Measurements from ENCODE around the gene HS3ST3B1. TPM values are rescaled to one million over a fixed set of nuclear protein-coding genes. Genes with fewer than 3 reads are reported as not detected.

The HS3ST3B1 gene
- total RNA-seq, 1 donor from 2014 or later = 53.9 TPM

- intact Hi-C loops (cut with micrococcal nuclease) = loop anchor here (1.0 to 10.0 kb wide), 8 partner anchors 126 to 1692 kb away; partner anchors contain the start of genes TTC19 and ZSWIM7
These were observed 1.7 kb downstream of the HS3ST3B1 start for GRCh38 chr17:14302431-14303099.

- intact Hi-C loops (cut with micrococcal nuclease) = loop anchor here (2.0 to 10.0 kb wide), 4 partner anchors 547 to 1691 kb away; partner anchors contain the start of genes TTC19 and ZSWIM7
These were observed 2.7 kb downstream of the HS3ST3B1 start for GRCh38 chr17:14303343-14304221.

- intact Hi-C loops (cut with micrococcal nuclease) = loop anchor here (5.0 to 10.0 kb wide), 2 partner anchors 1272 to 1691 kb away; partner anchors contain the start of genes TTC19 and ZSWIM7
These were observed 3.4 kb downstream of the HS3ST3B1 start for GRCh38 chr17:14304222-14304772.

- intact Hi-C loops (cut with micrococcal nuclease) = loop anchor here (5.0 to 10.0 kb wide), 2 partner anchors 1273 to 1690 kb away; partner anchors contain the start of genes TTC19 and ZSWIM7
These were observed 4.1 kb downstream of the HS3ST3B1 start for GRCh38 chr17:14304773-14305517.

GRCh38 chr17:14305785-14306496 is 5.1 kb downstream of the HS3ST3B1 start:
- intact Hi-C loops (cut with micrococcal nuclease) = loop anchor here (10.0 kb wide), 1 partner anchor 1689 kb away; the partner anchor contains the start of genes TTC19 and ZSWIM7

GRCh38 chr17:14306596-14306995 is 5.7 kb downstream of the HS3ST3B1 start:
- intact Hi-C loops (cut with micrococcal nuclease) = loop anchor here (10.0 kb wide), 1 partner anchor 1688 kb away; the partner anchor contains the start of genes TTC19 and ZSWIM7

GRCh38 chr17:14307560-14308024 is 6.7 kb downstream of the HS3ST3B1 start:
- intact Hi-C loops (cut with micrococcal nuclease) = loop anchor here (10.0 kb wide), 1 partner anchor 1687 kb away; the partner anchor contains the start of genes TTC19 and ZSWIM7

- intact Hi-C loops (cut with micrococcal nuclease) = loop anchor here (10.0 kb wide), 1 partner anchor 1686 kb away; the partner anchor contains the start of genes TTC19 and ZSWIM7
These were observed 7.7 kb downstream of the HS3ST3B1 start for GRCh38 chr17:14308636-14308964.

- intact Hi-C loops (cut with micrococcal nuclease) = loop anchor here (1.0 to 10.0 kb wide), 2 partner anchors 9 to 1686 kb away; partner anchors contain the start of genes TTC19 and ZSWIM7
These were observed 8.3 kb downstream of the HS3ST3B1 start for GRCh38 chr17:14308965-14309879.

GRCh38 chr17:14310101-14310500 is 9.2 kb downstream of the HS3ST3B1 start:
- intact Hi-C loops (cut with micrococcal nuclease) = no loop called here

GRCh38 chr17:14310605-14311004 is 9.7 kb downstream of the HS3ST3B1 start:
- intact Hi-C loops (cut with micrococcal nuclease) = no loop called here

GRCh38 chr17:14311186-14311705 is 10.4 kb downstream of the HS3ST3B1 start:
- intact Hi-C loops (cut with micrococcal nuclease) = no loop called here

GRCh38 chr17:14311981-14312380 is 11.1 kb downstream of the HS3ST3B1 start:
- intact Hi-C loops (cut with micrococcal nuclease) = no loop called here

- intact Hi-C loops (cut with micrococcal nuclease) = no loop called here
These were observed 11.6 kb downstream of the HS3ST3B1 start for GRCh38 chr17:14312522-14312921.

- intact Hi-C loops (cut with micrococcal nuclease) = no loop called here
These were observed 15.4 kb downstream of the HS3ST3B1 start for GRCh38 chr17:14316126-14316832.

GRCh38 chr17:14317383-14317782 is 16.5 kb downstream of the HS3ST3B1 start:
- intact Hi-C loops (cut with micrococcal nuclease) = no loop called here

- intact Hi-C loops (cut with micrococcal nuclease) = no loop called here
These were observed 17.4 kb downstream of the HS3ST3B1 start for GRCh38 chr17:14318109-14318917.

All from T-helper 1 cell treated with Interleukin-12 subunit alpha and Interleukin-12 subunit beta and Interleukin-4 antibody, amounts not matched to agents 30 ng/mL and 1 ng/mL, for 36 hours (primary cell).